HepG2 (cell line): Measurements from ENCODE around the gene GOLT1A. TPM values are rescaled to one million over a fixed set of nuclear protein-coding genes. Genes with fewer than 3 reads are reported as not detected.

ENCODE experiments used
- RBM22 ChIP-seq: fragments of 200-400 bp; formaldehyde crosslinking; optimal IDR thresholded peaks from 2 replicates; pipeline ENCODE3; 2017; ENCODE audit warnings: mild to moderate bottlenecking, low read length, moderate library complexity
- RFX1 ChIP-seq: fragments of 450-650 bp; IDR thresholded peaks from 2 replicates; pipeline ENCODE4 v1.6.1; 2017
- SIX1 ChIP-seq: sonication (generic); formaldehyde crosslinking; IDR thresholded peaks from 2 replicates; pipeline ENCODE4 v1.4.0; 2020; ENCODE audit warnings: missing genetic modification reagents, borderline replicate concordance
- SKI ChIP-seq: fragments of 450-650 bp; IDR thresholded peaks from one replicate; pipeline ENCODE4 v1.6.1; 2018; ENCODE audit warnings: mild to moderate bottlenecking; ENCODE audit not compliant: partially characterized antibody
- ZNF432 ChIP-seq: sonication (generic); formaldehyde crosslinking; IDR thresholded peaks from 2 replicates; pipeline ENCODE4 v1.5.0; 2020; ENCODE audit warnings: missing genetic modification reagents, mild to moderate bottlenecking, borderline replicate concordance
- ZNF607 ChIP-seq: sonication (generic); formaldehyde crosslinking; IDR thresholded peaks from 2 replicates; pipeline ENCODE4 v1.5.1; 2020; ENCODE audit warnings: missing genetic modification reagents, mild to moderate bottlenecking, borderline replicate concordance
- polyA plus RNA-seq, 8 experiments: library from polyadenylated mRNA; depleted of rRNA in 3 of 8; stranded (reverse) in 7 of 8; unstranded in 1 of 8; fragments of >200 nt; fragmentation: Illumina TruSeq in 4 of 8; extraction: Trizol in 4 of 8; gene quantifications; 2 replicates each; pipeline versions ENCODE4 v1.2.1 to v1.2.3, GENCODE V29; 2011 to 2016; ENCODE audit warnings: low read depth in 4 of 8, missing spikeins in 1 of 8, mixed read lengths in 1 of 8; ENCODE audit not compliant: insufficient read depth in 1 of 8
- total RNA-seq, 5 experiments: library from RNA; depleted of rRNA; stranded (reverse); fragments of >200 nt; fragmentation: Illumina TruSeq; extraction: Trizol; gene quantifications; 2 replicates each; pipeline ENCODE4 v1.2.3, GENCODE V29; 2016; ENCODE audit warnings: low read depth in 1 of 5
- TF ChIP-seq, protein P1 (sequence below): sonication (generic); formaldehyde crosslinking; IDR thresholded peaks from 2 replicates; pipeline ENCODE4 v1.5.1; 2020; ENCODE audit warnings: missing genetic modification reagents, mild to moderate bottlenecking, borderline replicate concordance
- TF ChIP-seq, protein P2 (sequence below): sonication (generic); formaldehyde crosslinking; IDR thresholded peaks from 2 replicates; pipeline ENCODE4 v1.5.0; 2020; ENCODE audit warnings: missing genetic modification reagents

GOLT1A gene
- total and polyA plus RNA-seq, 2 of the 13 experiments (the other 11 are each of a cell fraction or from before 2014, with no cell fraction given): 25.8 to 28.0 TPM

DNA sequence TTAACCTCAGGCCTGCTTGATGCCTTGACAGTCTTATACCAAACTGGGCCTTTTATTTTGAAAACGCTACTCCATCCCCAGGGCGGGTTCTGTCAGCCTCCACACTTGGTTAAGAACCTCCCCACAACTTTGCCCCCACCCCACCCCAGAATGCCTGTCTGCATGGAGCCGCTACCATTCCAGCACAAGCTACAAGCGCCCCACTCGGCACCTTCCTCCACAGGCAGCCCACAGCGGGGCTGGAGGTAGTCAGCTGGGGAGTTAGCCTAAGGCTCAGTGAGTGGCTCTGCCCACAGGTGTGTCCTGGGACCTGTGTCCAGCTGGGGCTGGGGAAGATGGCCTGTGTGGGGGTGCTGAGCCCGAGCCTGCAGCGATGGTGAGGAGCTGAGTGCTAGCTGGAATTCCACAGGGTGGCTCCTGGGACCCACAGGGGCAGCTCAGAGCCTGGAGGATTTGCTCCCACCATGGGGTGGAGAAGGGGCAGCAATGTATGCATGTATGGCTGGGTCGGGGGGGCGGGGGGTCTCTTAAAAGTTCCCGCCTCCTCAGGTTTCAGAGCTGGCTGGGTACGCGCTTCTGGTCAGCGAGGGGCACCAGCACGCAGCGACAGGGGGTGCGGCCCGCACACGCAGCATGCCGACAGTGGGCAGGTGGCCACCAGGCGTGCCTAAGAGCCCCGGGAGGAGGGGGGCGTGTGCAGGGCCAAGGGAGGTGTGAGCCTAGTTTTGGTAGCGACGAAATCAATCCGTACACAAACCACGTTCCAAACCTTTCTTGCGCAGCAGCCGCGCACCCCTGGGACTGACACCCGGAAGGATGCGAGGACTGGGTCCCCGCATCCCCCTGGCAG, 62.9 kb downstream of the GOLT1A start (continued):
- TF ChIP-seq ZNF607 (CRISPR knock-in tag) (no peak), RFX1 (no peak), SKI (no peak), ZNF432 (no peak), RBM22 (no peak), SIX1 (CRISPR knock-in tag) (no peak)
- TF ChIP-seq, protein P1, sequence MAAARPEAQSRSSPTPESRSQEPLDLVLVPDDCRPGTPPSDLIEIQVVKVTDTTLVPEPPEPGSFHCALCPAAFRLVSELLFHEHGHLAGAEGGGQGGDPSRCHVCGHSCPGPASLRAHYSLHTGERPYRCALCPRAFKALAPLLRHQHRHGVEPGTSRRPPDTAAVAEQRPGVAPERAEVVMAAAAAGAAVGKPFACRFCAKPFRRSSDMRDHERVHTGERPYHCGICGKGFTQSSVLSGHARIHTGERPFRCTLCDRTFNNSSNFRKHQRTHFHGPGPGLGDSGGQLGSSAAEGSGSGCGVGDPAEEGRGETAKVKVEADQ (CRISPR knock-in tag): no peak
- TF ChIP-seq, protein P2, sequence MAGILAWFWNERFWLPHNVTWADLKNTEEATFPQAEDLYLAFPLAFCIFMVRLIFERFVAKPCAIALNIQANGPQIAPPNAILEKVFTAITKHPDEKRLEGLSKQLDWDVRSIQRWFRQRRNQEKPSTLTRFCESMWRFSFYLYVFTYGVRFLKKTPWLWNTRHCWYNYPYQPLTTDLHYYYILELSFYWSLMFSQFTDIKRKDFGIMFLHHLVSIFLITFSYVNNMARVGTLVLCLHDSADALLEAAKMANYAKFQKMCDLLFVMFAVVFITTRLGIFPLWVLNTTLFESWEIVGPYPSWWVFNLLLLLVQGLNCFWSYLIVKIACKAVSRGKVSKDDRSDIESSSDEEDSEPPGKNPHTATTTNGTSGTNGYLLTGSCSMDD (CRISPR knock-in tag): no peak
